ENCODE measurements around the gene LRRC56. TPM values are rescaled to one million over a fixed set of nuclear protein-coding genes. Genes with fewer than 3 reads are reported as not detected.

The LRRC56 gene
- total RNA-seq, 5 donors from 2014 or later (not counting 1 experiment from before 2014, with no cell fraction given), result 3.4 to 6.1 (median 5.6) TPM

GRCh38 chr11:567629-568292 is 30.4 kb downstream of the LRRC56 start:
- Mint-ChIP-seq H3K9me3 (no peaks in the 10 kb centered on the region), H3K36me3 (peaks cover 2% of the 10 kb centered on the region), H3K27me3 (no peaks in the 10 kb centered on the region), H3K27ac (peak overlapping the region; percentile 75 to 90), H3K4me3 (peak overlapping the region; percentile 56 to 75 (median 65)), H3K4me1 (peaks cover 0 to 12% (median 3%) of the 10 kb centered on the region in 3 donors)
- ATAC-seq (replicated peaks in 1 of 4) (peak in 1 of 4 experiments; percentile 1), DNase-seq (peak in 1 of 35 experiments; percentile 54)
- CTCF ChIA-PET, result no interaction called here
- no peak overlapping the region for H3K4me3 ChIP-seq (ENCODE audit: control insufficient read depth in 1 of 2, extremely low read depth in 1 of 2, low read length in 1 of 2)
- 41% methylated on average over 40 of the region's 41 CpGs for WGBS (ENCODE audit: insufficient coverage)
- H3K4me1 ChIP-seq (ENCODE audit: control insufficient read depth in 1 of 2, extremely low read depth in 1 of 2, insufficient read depth in 2 of 2, low read length in 2 of 2), result peaks cover 0 to 18% of the 10 kb centered on the region in 2 experiments
- no peak overlapping the region for H3K27ac ChIP-seq (ENCODE audit: low read length)
- peaks cover 0 to 5% of the 10 kb centered on the region in 2 experiments for H3K27me3 ChIP-seq (replicated peaks in 1 of 2; ENCODE audit: control insufficient read depth in 2 of 2, extremely low read depth in 1 of 2, insufficient read depth in 2 of 2, low read length in 1 of 2)
- POLR2A ChIA-PET, result no interaction called here
- H3K36me3 ChIP-seq (ENCODE audit: control insufficient read depth in 2 of 2, extremely low read depth in 1 of 2, insufficient read depth in 1 of 2, low read length in 1 of 2), result peaks cover 11 to 12% of the 10 kb centered on the region in 2 donors
- no peaks in the 10 kb centered on the region for H3K9me3 ChIP-seq

DNA sequence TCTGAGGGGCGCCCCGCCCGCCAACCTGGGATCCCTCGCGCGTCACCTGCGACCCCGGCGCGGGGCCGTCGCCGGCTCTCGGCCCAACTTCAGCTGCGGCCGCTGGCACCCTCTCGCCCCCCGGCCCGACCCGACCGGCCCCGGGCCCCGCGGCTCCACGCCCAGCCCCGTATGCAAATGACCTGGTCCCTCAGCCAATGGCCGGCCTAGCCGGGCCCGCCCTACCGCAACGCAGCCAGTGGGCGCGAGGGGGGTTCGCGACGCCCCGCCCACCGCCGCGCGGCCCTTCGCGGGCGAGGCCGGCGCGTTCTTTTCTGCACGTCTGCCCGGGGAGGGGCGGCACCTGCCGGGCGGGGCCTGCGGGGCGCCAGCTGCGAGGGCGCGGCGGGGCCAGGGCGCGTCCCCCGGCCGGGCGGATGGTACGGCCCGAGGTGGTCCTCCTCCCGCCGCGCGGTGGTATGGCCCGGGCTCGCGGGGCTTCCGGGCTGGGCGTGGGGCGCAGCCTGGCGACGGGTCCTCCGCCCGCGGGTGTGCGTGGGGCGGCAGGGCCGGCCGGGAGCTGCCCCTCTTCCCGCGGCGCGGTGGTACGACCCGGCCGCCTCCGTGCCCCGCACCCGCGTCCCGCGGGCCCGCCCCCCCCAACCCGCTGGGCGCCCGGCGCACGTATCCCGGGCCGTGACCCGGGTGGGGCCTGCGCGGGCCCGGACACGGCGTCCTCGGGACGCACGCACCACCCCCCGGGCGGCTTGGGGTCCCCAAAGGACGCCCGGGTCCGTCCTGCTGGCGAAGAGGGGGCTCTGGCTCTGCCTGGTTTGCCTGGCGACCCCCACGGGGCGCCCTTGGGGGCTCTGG is 31.2 kb downstream of the LRRC56 start:
- H3K4me3 Mint-ChIP-seq, result peak overlapping the region; percentile 68 to 79 (median 69)
- ATAC-seq (replicated peaks in 1 of 4) (peak; percentile 89 to 94 (median 91)), DNase-seq (peak; percentile 77 to 97 (median 89))
- WGBS (ENCODE audit: insufficient coverage), result under 1% methylated on average over 123 of the region's 123 CpGs
- H3K27me3 ChIP-seq (replicated peaks in 1 of 2; ENCODE audit: control insufficient read depth in 2 of 2, extremely low read depth in 1 of 2, insufficient read depth in 2 of 2, low read length in 1 of 2), result peaks cover 0 to 7% of the 10 kb centered on the region in 2 experiments
- peaks cover 4 to 11% (median 6%) of the 10 kb centered on the region in 3 donors for H3K4me1 Mint-ChIP-seq
- H3K36me3 Mint-ChIP-seq, result peaks cover 2% of the 10 kb centered on the region
- no peaks in the 10 kb centered on the region for H3K27me3 Mint-ChIP-seq
- POLR2A ChIA-PET, result interaction anchor here in 1 of 2 donors (0.5 kb wide), 1 partner anchor 22 kb away, joined by 3 read pairs; no protein-coding TSS in a partner anchor
- CTCF ChIA-PET, result no interaction called here
- H3K36me3 ChIP-seq (ENCODE audit: control insufficient read depth in 2 of 2, extremely low read depth in 1 of 2, insufficient read depth in 1 of 2, low read length in 1 of 2), result peaks cover 5 to 8% of the 10 kb centered on the region in 2 donors
- peak overlapping the region; percentile 74 for H3K27ac ChIP-seq (ENCODE audit: low read length)
- H3K4me1 ChIP-seq (ENCODE audit: control insufficient read depth in 1 of 2, extremely low read depth in 1 of 2, insufficient read depth in 2 of 2, low read length in 2 of 2), result peaks cover 0 to 23% of the 10 kb centered on the region in 2 experiments
- no peaks in the 10 kb centered on the region for H3K9me3 Mint-ChIP-seq
- peak overlapping the region; percentile 67 to 69 for H3K4me3 ChIP-seq (ENCODE audit: control insufficient read depth in 1 of 2, extremely low read depth in 1 of 2, low read length in 1 of 2)
- H3K9me3 ChIP-seq, result no peaks in the 10 kb centered on the region
- H3K27ac Mint-ChIP-seq, result peak overlapping the region in 1 of 2 donors; percentile 61

DNA sequence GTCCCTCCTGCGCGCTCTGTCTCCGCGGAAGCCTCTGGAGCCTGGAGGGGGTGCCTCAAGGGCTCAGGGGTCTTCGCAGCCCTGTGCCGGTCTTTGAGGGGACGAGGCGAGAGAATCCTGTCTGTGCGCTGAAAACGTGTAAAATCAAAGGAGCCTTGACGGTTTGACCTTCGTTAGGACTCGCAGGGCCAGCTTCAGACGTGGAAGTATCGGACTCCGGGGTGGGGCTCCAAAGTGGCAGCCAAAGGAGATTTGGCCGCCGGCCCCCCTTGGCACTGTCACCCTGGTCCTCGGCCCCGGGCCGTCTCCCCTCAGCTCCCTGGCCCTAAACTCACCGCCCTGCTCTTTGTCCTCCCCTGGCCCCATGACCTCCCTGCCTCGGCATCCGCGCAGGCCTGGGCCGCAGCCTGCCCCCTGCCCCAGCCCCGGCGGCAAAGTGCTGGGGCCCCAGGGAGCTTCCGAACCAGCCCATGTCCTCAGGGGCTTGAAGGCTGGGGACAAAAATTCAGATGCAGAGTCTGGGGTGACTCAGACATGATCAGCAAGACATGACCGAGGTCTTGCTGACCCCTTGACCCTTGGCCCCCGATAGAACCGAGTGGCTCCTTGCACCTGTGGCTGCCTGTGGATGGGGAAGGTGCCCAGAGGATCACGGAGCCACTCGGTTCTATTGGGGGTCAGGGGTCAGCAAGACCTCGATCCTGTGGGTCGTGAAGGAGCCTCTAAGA is 32.0 kb downstream of the LRRC56 start:
- POLR2A ChIA-PET, result interaction anchor here in 1 of 2 donors (0.5 kb wide), 1 partner anchor 22 kb away, joined by 3 read pairs; no protein-coding TSS in a partner anchor
- no peaks in the 10 kb centered on the region for H3K9me3 ChIP-seq
- peak overlapping the region; percentile 67 to 69 for H3K4me3 ChIP-seq (ENCODE audit: control insufficient read depth in 1 of 2, extremely low read depth in 1 of 2, low read length in 1 of 2)
- no peaks in the 10 kb centered on the region for H3K27me3 Mint-ChIP-seq
- ATAC-seq (replicated peaks in 1 of 4), result no peak
- CTCF ChIA-PET, result no interaction called here
- no peaks in the 10 kb centered on the region for H3K9me3 Mint-ChIP-seq
- WGBS (ENCODE audit: insufficient coverage), result 54% methylated on average over 36 of the region's 36 CpGs
- DNase-seq, result no peak
- peak overlapping the region; percentile 74 for H3K27ac ChIP-seq (ENCODE audit: low read length)
- no peaks in the 10 kb centered on the region for H3K36me3 Mint-ChIP-seq
- peak overlapping the region; percentile 68 to 79 (median 69) for H3K4me3 Mint-ChIP-seq
- H3K4me1 ChIP-seq (ENCODE audit: control insufficient read depth in 1 of 2, extremely low read depth in 1 of 2, insufficient read depth in 2 of 2, low read length in 2 of 2), result peaks cover 2 to 27% of the 10 kb centered on the region in 2 experiments
- H3K36me3 ChIP-seq (ENCODE audit: control insufficient read depth in 2 of 2, extremely low read depth in 1 of 2, insufficient read depth in 1 of 2, low read length in 1 of 2), result no peaks in the 10 kb centered on the region
- peaks cover 0 to 9% of the 10 kb centered on the region in 2 experiments for H3K27me3 ChIP-seq (replicated peaks in 1 of 2; ENCODE audit: control insufficient read depth in 2 of 2, extremely low read depth in 1 of 2, insufficient read depth in 2 of 2, low read length in 1 of 2)
- peaks cover 8 to 12% (median 8%) of the 10 kb centered on the region in 3 donors for H3K4me1 Mint-ChIP-seq
- peak overlapping the region; percentile 36 to 61 for H3K27ac Mint-ChIP-seq

DNA sequence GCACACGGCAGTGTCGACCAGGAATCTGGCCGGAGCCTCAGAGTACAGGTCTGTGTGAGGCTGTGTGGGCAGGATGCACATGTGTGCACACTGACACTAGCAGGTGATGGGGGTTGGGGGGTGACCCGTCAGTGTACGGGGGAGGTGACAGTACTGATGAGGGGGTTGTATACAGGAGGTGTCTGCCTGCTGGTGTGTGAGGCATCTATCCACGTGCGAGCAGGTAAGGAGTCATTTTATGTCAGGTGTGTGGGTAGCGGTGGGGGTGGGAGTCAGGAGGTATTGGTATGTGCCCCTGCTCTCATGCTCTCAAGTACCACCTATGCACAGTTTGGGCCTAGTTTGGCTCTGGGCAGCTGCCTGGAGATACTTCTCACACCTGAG is 34.5 kb downstream of the LRRC56 start:
- H3K27me3 ChIP-seq (replicated peaks in 1 of 2; ENCODE audit: control insufficient read depth in 2 of 2, extremely low read depth in 1 of 2, insufficient read depth in 2 of 2, low read length in 1 of 2), result peaks cover 0 to 17% of the 10 kb centered on the region in 2 experiments
- 71% methylated on average over 6 of the region's 8 CpGs for WGBS (ENCODE audit: insufficient coverage)
- peak overlapping the region in 1 of 3 donors; percentile 17 for H3K4me3 Mint-ChIP-seq
- H3K27ac ChIP-seq (ENCODE audit: low read length), result no peak overlapping the region
- H3K36me3 ChIP-seq (ENCODE audit: control insufficient read depth in 2 of 2, extremely low read depth in 1 of 2, insufficient read depth in 1 of 2, low read length in 1 of 2), result no peaks in the 10 kb centered on the region
- H3K4me1 Mint-ChIP-seq, result peaks cover 18 to 23% (median 18%) of the 10 kb centered on the region in 3 donors
- H3K9me3 Mint-ChIP-seq, result no peaks in the 10 kb centered on the region
- ATAC-seq (replicated peaks in 1 of 4), result no peak
- H3K27me3 Mint-ChIP-seq, result peaks cover 0 to 5% of the 10 kb centered on the region in 2 donors
- H3K4me1 ChIP-seq (ENCODE audit: control insufficient read depth in 1 of 2, extremely low read depth in 1 of 2, insufficient read depth in 2 of 2, low read length in 2 of 2), result peaks cover 7 to 40% of the 10 kb centered on the region in 2 experiments
- DNase-seq, result no peak
- no peak overlapping the region for H3K4me3 ChIP-seq (ENCODE audit: control insufficient read depth in 1 of 2, extremely low read depth in 1 of 2, low read length in 1 of 2)
- H3K27ac Mint-ChIP-seq, result no peak overlapping the region
- ChIA-PET POLR2A (no interaction called here), CTCF (no interaction called here)
- no peaks in the 10 kb centered on the region for H3K36me3 Mint-ChIP-seq
- H3K9me3 ChIP-seq, result no peaks in the 10 kb centered on the region

GRCh38 chr11:573146-573759 is 35.9 kb downstream of the LRRC56 start:
- ATAC-seq (replicated peaks in 1 of 4) (no peak), DNase-seq (no peak)
- ChIA-PET POLR2A (interaction anchor here in 1 of 2 donors (0.6 kb wide), 1 partner anchor 160 kb away, joined by 6 read pairs; no protein-coding TSS in a partner anchor), CTCF (no interaction called here)
- no peaks in the 10 kb centered on the region for H3K9me3 ChIP-seq
- no peak overlapping the region for H3K4me3 Mint-ChIP-seq
- H3K27me3 Mint-ChIP-seq, result peaks cover 0 to 5% of the 10 kb centered on the region in 2 donors
- H3K27me3 ChIP-seq (replicated peaks in 1 of 2; ENCODE audit: control insufficient read depth in 2 of 2, extremely low read depth in 1 of 2, insufficient read depth in 2 of 2, low read length in 1 of 2), result peaks cover 0 to 17% of the 10 kb centered on the region in 2 experiments
- H3K36me3 Mint-ChIP-seq, result no peaks in the 10 kb centered on the region
- H3K9me3 Mint-ChIP-seq, result no peaks in the 10 kb centered on the region
- H3K27ac Mint-ChIP-seq, result no peak overlapping the region
- H3K4me3 ChIP-seq (ENCODE audit: control insufficient read depth in 1 of 2, extremely low read depth in 1 of 2, low read length in 1 of 2), result no peak overlapping the region
- peaks cover 0 to 2% of the 10 kb centered on the region in 2 donors for H3K36me3 ChIP-seq (ENCODE audit: control insufficient read depth in 2 of 2, extremely low read depth in 1 of 2, insufficient read depth in 1 of 2, low read length in 1 of 2)
- H3K4me1 Mint-ChIP-seq, result peaks cover 28 to 30% (median 30%) of the 10 kb centered on the region in 3 donors
- 96% methylated on average over 13 of the region's 16 CpGs for WGBS (ENCODE audit: insufficient coverage)
- H3K27ac ChIP-seq (ENCODE audit: low read length), result no peak overlapping the region
- peaks cover 18 to 49% of the 10 kb centered on the region in 2 experiments for H3K4me1 ChIP-seq (ENCODE audit: control insufficient read depth in 1 of 2, extremely low read depth in 1 of 2, insufficient read depth in 2 of 2, low read length in 2 of 2)
